HEK293 (cell line): Measurements from ENCODE around the gene UNC50.
A peak's percentile ranks its signal among the peaks of the same experiment; 100 is the strongest.

Experiments used
- CTCF ChIP-seq: fragments of 450-650 bp; formaldehyde crosslinking; IDR thresholded peaks from 2 replicates; pipeline ENCODE4 v1.5.1; 2016; ENCODE audit warnings: missing biosample characterization, missing genetic modification characterization
- EGR2 ChIP-seq: fragments of 450-650 bp; formaldehyde crosslinking; IDR thresholded peaks from 2 replicates; pipeline ENCODE4 v1.5.1; 2016; ENCODE audit warnings: low read depth, missing biosample characterization, missing genetic modification characterization
- GLIS1 ChIP-seq: fragments of 450-650 bp; formaldehyde crosslinking; IDR thresholded peaks from 2 replicates; pipeline ENCODE4 v1.5.1; 2016; ENCODE audit warnings: missing biosample characterization, missing genetic modification characterization
- KLF16 ChIP-seq: fragments of 450-650 bp; formaldehyde crosslinking; IDR thresholded peaks from 2 replicates; pipeline ENCODE4 v1.5.1; 2017; ENCODE audit warnings: missing biosample characterization, missing genetic modification characterization
- RBAK ChIP-seq: fragments of 450-650 bp; formaldehyde crosslinking; IDR thresholded peaks from 2 replicates; pipeline ENCODE4 v1.5.1; 2016; ENCODE audit warnings: missing biosample characterization, missing genetic modification characterization
- REST ChIP-seq: fragments of 450-650 bp; formaldehyde crosslinking; IDR thresholded peaks from 2 replicates; pipeline ENCODE4 v1.5.1; 2016; ENCODE audit warnings: missing biosample characterization, missing genetic modification characterization
- SCRT2 ChIP-seq: fragments of 450-650 bp; formaldehyde crosslinking; IDR thresholded peaks from 2 replicates; pipeline ENCODE4 v1.5.1; 2016; ENCODE audit warnings: missing biosample characterization, missing genetic modification characterization
- SP3 ChIP-seq: fragments of 450-650 bp; formaldehyde crosslinking; IDR thresholded peaks from 2 replicates; pipeline ENCODE4 v1.5.1; 2016; ENCODE audit warnings: missing biosample characterization, missing genetic modification characterization
- ZBTB26 ChIP-seq: fragments of 450-650 bp; formaldehyde crosslinking; optimal IDR thresholded peaks from 2 replicates; pipeline ENCODE3; 2016; ENCODE audit warnings: missing biosample characterization, mild to moderate bottlenecking, missing genetic modification characterization
- ZBTB44 ChIP-seq: fragments of 450-650 bp; IDR thresholded peaks from 2 replicates; pipeline ENCODE4 v1.5.1; 2018; ENCODE audit warnings: missing biosample characterization, mild to moderate bottlenecking, missing genetic modification characterization
- ZBTB48 ChIP-seq: fragments of 450-650 bp; formaldehyde crosslinking; IDR thresholded peaks from 2 replicates; pipeline ENCODE4 v1.5.1; 2016; ENCODE audit warnings: missing biosample characterization, missing genetic modification characterization
- ZBTB6 ChIP-seq: fragments of 450-650 bp; formaldehyde crosslinking; IDR thresholded peaks from 2 replicates; pipeline ENCODE4 v1.5.1; 2017; ENCODE audit warnings: missing biosample characterization, missing genetic modification characterization
- ZFP41 ChIP-seq: fragments of 450-650 bp; formaldehyde crosslinking; IDR thresholded peaks from 2 replicates; pipeline ENCODE4 v1.5.1; 2016; ENCODE audit warnings: missing biosample characterization, missing genetic modification characterization, borderline replicate concordance
- ZNF221 ChIP-seq: fragments of 450-650 bp; formaldehyde crosslinking; IDR thresholded peaks from 2 replicates; pipeline ENCODE4 v1.5.1; 2017; ENCODE audit warnings: missing biosample characterization, missing genetic modification characterization, borderline replicate concordance
- ZNF266 ChIP-seq: fragments of 450-650 bp; formaldehyde crosslinking; IDR thresholded peaks from 2 replicates; pipeline ENCODE4 v1.5.1; 2016; ENCODE audit warnings: missing biosample characterization, missing genetic modification characterization, low read depth
- ZNF362 ChIP-seq: fragments of 450-650 bp; formaldehyde crosslinking; IDR thresholded peaks from 2 replicates; pipeline ENCODE4 v1.5.1; 2016; ENCODE audit warnings: missing biosample characterization, missing genetic modification characterization
- ZNF423 ChIP-seq: fragments of 450-650 bp; formaldehyde crosslinking; IDR thresholded peaks from 2 replicates; pipeline ENCODE4 v1.5.1; 2016; ENCODE audit warnings: missing biosample characterization, missing genetic modification characterization
- ZNF473 ChIP-seq: fragments of 450-650 bp; formaldehyde crosslinking; IDR thresholded peaks from 2 replicates; pipeline ENCODE4 v1.5.1; 2017; ENCODE audit warnings: missing biosample characterization, missing genetic modification characterization
- ZNF488 ChIP-seq: fragments of 450-650 bp; formaldehyde crosslinking; IDR thresholded peaks from 2 replicates; pipeline ENCODE4 v1.5.1; 2016; ENCODE audit warnings: missing biosample characterization, missing genetic modification characterization
- ZNF549 ChIP-seq: fragments of 450-650 bp; IDR thresholded peaks from 2 replicates; pipeline ENCODE4 v1.5.1; 2018; ENCODE audit warnings: missing biosample characterization, missing genetic modification characterization, mild to moderate bottlenecking, inconsistent platforms, moderate library complexity
- ZNF580 ChIP-seq: fragments of 450-650 bp; formaldehyde crosslinking; IDR thresholded peaks from 2 replicates; pipeline ENCODE4 v1.5.1; 2016; ENCODE audit warnings: missing biosample characterization, missing genetic modification characterization
- ZNF624 ChIP-seq: fragments of 450-650 bp; formaldehyde crosslinking; IDR thresholded peaks from 2 replicates; pipeline ENCODE4 v1.5.1; 2017; ENCODE audit warnings: missing biosample characterization, missing genetic modification characterization
- ZNF658 ChIP-seq: fragments of 450-650 bp; formaldehyde crosslinking; IDR thresholded peaks from 2 replicates; pipeline ENCODE4; 2016; ENCODE audit warnings: missing biosample characterization, missing genetic modification characterization
- ZNF677 ChIP-seq: fragments of 450-650 bp; IDR thresholded peaks from 2 replicates; pipeline ENCODE4 v1.5.0; 2018; ENCODE audit warnings: missing biosample characterization, mild to moderate bottlenecking, missing genetic modification characterization, moderate library complexity
- ZNF776 ChIP-seq: fragments of 450-650 bp; formaldehyde crosslinking; IDR thresholded peaks from 2 replicates; pipeline ENCODE4 v1.5.0; 2017; ENCODE audit warnings: missing biosample characterization, missing genetic modification characterization, borderline replicate concordance
- ZNF830 ChIP-seq: fragments of 450-650 bp; IDR thresholded peaks from 2 replicates; pipeline ENCODE4 v1.5.0; 2018; ENCODE audit warnings: missing biosample characterization, missing genetic modification characterization, low read depth, mild to moderate bottlenecking, moderate library complexity

UNC50 gene

GRCh38 chr2:98601532-98602132 lies 6.8 kb upstream of the UNC50 start (continued):
- TF ChIP-seq ZNF580, result no peak
- TF ChIP-seq ZNF266 (tag by site-specific recombination), result no peak
- no peak for TF ChIP-seq ZNF488 (tag by site-specific recombination)
- no peak for TF ChIP-seq GLIS1
- TF ChIP-seq ZBTB6 (tag by site-specific recombination), result no peak
- no peak for TF ChIP-seq ZNF624 (tag by site-specific recombination)
- TF ChIP-seq ZNF658 (tag by site-specific recombination), result no peak
- TF ChIP-seq ZNF549 (tag by site-specific recombination), result no peak
- no peak for TF ChIP-seq EGR2 (tag by site-specific recombination)
- TF ChIP-seq ZNF677 (tag by site-specific recombination), result no peak
- no peak for TF ChIP-seq KLF16 (tag by site-specific recombination)
- TF ChIP-seq ZFP41, result no peak
- no peak for TF ChIP-seq RBAK (tag by site-specific recombination)
- TF ChIP-seq ZNF473, result no peak
- 0 out of 2 replicates have a peak, but pooled peaks have one; percentile 25 for TF ChIP-seq ZBTB48
- TF ChIP-seq ZBTB44, result no peak
- peak; percentile 76 for TF ChIP-seq SCRT2
- no peak for TF ChIP-seq ZNF362 (tag by site-specific recombination)
- no peak for TF ChIP-seq ZNF221
- TF ChIP-seq ZNF830, result no peak
- no peak for TF ChIP-seq SP3
- TF ChIP-seq ZNF776 (tag by site-specific recombination), result no peak
- no peak for TF ChIP-seq REST (tag by site-specific recombination)
- no peak for TF ChIP-seq ZBTB26 (tag by site-specific recombination)
- no peak for TF ChIP-seq ZNF423 (tag by site-specific recombination)
- TF ChIP-seq CTCF, result peak; percentile 55
